DMS153 treated with DMSO at 0.1 percent for 48 hours (cell line): ENCODE results near the gene CLEC9A.

Experiments
- DNase-seq: peaks from one replicate; lab custom pipeline; 2025; ENCODE audit not compliant: unreplicated experiment; lab: John Stamatoyannopoulos, UW

The CLEC9A gene

GRCh38 chr12:10102322-10102721 is 71.8 kb downstream of the CLEC9A start:
- no peak for DNase-seq

DNA sequence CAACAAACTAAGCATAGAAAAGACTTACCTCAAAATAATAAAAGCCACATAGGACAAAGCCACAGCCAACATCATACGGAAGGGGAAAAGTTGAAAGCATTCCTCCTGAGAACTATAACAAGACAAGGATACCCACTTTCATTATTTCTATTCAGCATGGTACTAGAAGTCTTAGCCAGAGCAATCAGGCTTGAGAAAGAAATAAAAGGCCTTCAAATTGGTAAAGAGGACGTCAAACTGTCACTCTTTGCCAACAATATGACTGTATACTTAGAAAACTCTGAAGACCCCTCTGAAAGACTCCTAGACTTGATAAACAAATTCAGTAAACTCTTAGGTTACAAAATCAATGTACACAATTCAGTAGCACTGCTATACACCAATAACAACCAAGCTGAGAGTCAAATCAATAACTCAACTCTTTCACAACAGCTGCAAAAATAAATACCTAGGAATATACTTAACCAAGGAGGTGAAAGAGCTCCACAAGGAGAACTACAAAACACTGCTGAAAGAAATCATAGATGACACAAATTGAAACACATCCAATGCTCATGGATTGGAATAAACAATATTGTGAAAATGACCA is 79.9 kb downstream of the CLEC9A start:
- no peak for DNase-seq

DNA sequence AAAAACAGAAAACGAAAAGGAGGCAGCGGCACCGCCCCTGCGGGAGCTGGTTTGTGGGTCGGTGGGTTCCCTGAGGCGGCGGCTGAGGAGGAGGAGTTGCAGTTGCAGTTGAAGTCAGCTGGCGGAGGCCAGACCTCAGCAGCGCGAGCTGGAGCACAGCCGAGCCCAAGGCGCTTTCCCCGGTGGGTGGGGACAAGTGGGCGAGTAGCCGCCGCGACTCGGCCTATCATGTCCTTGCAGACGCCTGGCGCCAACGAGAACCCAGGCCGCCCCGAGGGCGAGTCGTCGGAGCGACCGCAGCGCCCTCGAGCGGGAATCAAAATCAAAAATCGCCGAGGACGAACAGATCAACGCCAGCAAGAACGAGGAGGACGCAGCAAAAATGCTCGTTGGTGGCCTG is 81.0 kb downstream of the CLEC9A start:
- DNase-seq = no peak

DNA sequence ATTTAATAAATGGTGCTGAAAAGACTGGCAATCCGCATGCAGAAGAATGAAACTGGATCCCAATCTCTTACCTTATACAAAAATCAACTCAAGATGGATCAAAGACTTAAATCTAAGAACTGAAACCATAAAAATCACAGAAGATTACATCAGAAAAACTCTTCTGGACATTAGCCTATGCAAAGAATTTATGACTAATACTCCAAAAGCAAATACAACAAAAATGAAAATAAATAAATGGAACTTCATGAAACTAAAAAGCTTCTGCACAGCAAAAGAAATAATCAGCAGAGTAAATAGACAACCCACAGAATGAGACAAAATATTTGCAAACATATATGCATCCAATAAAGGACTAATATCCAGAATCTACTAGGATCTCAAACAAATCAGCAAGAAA is 82.6 kb downstream of the CLEC9A start:
- no peak for DNase-seq

DNA sequence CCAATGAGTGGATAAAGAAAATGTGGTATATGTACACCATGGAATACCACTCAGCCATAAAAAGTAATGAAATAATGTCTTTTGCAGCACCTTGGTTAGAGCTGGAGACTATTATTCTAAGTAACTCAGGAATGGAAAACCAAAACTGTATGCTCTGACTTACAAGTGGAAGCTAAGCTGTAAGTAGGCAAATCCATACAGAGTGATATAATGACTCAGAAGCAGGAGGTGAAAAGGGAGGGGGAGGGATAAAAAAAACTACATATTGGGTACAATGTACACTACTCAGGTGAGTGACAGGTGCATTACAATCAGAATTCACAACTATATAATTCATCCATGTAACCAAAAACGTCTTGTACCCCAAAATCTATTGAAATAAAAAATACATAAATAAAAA is 83.4 kb downstream of the CLEC9A start:
- DNase-seq = no peak

- DNase-seq = no peak
Measured at GRCh38 chr12:10115311-10115710, 84.8 kb downstream of the CLEC9A start.
